Activated B cell treated with CpG ODN at 0.5 μM for 24 hours (primary cell): Measurements from ENCODE around the gene CLHC1. TPM values are rescaled to one million over a fixed set of nuclear protein-coding genes. Genes with fewer than 3 reads are reported as not detected.

Source experiments
- ATAC-seq: fragments of 200-7000 bp; cut with Tn5 transposase; one replicate; pipeline ENCODE4 v1.10.0; 2021; ENCODE audit warnings: low read depth, mild to moderate bottlenecking, moderate library complexity
- CTCF ChIA-PET: fragments of 350-600 bp; sonication (Branson Sonifier 250); formaldehyde crosslinking; loops from one replicate; lab custom pipeline; 2021; ENCODE audit warnings: antibody characterized with exemption; lab: Charles Lee
- POLR2A ChIA-PET: fragments of 350-600 bp; sonication (Branson Sonifier 250); formaldehyde crosslinking; loops from one replicate; lab custom pipeline; 2021; ENCODE audit warnings: antibody characterized with exemption; lab: Charles Lee
- DNase-seq: peaks from one replicate; pipeline ENCODE4 v3.0.0; 2022
- H3K27ac Mint-ChIP-seq: one replicate; pipeline ENCODE4 v1.8.0; 2020; ENCODE audit warnings: mixed read lengths
- H3K27me3 Mint-ChIP-seq: one replicate; pipeline ENCODE4 v1.8.0; 2021; ENCODE audit warnings: mixed read lengths
- H3K36me3 Mint-ChIP-seq: one replicate; pipeline ENCODE4 v1.8.0; 2021; ENCODE audit warnings: low read depth, mixed read lengths
- H3K4me1 Mint-ChIP-seq: one replicate; pipeline ENCODE4 v1.8.0; 2021; ENCODE audit warnings: mixed read lengths
- H3K4me3 Mint-ChIP-seq: one replicate; pipeline ENCODE4 v1.8.0; 2020; ENCODE audit warnings: mild to moderate bottlenecking, mixed read lengths
- H3K9me3 Mint-ChIP-seq: one replicate; pipeline ENCODE4 v1.8.0; 2020; ENCODE audit warnings: mixed read lengths
- CTCF ChIP-seq: fragments of 200-600 bp; IDR thresholded peaks from one replicate; pipeline ENCODE4 v1.8.0; 2022; ENCODE audit warnings: antibody characterized with exemption, mild to moderate bottlenecking
- intact Hi-C: fragments of 100-400 bp; cut with micrococcal nuclease; formaldehyde crosslinking; loops from one replicate; pipeline ENCODE4 v1.15.1; 2024
- total RNA-seq: library from RNA; stranded (reverse); gene quantifications from 2 replicates; pipeline ENCODE4 v1.2.3, GENCODE V29; 2022

The CLHC1 gene
- total RNA-seq, 1 donor from 2014 or later: 10.5 TPM

DNA sequence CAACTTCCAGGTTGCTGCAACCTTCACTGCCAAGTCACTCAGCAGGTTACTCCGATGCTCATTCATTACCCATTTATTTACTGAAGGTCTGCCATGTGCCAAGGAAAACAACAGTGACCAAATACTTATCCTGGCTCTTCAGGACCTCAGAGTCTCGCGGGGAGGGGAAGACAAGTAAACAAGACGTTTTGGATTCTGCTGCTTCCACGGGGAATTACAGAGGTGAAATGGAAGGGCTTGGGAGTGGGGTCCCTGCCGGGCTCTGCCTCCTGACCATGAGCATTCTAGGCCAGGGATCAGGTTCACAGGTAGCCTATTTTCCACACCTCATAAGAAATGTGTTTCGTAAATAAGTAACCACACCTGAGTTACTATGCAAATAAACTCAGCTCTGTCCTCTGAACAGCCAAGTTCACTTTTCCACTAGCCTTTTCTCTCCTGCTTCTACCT, 68.1 kb downstream of the CLHC1 start:
- Mint-ChIP-seq H3K4me1 (peaks cover 6% of the 10 kb centered on the region), H3K36me3 (no peaks in the 10 kb centered on the region), H3K27me3 (no peaks in the 10 kb centered on the region), H3K4me3 (no peak overlapping the region), H3K27ac (no peak overlapping the region), H3K9me3 (no peaks in the 10 kb centered on the region)
- ChIA-PET CTCF (interaction anchor here (0.7 to 9.0 kb wide), 3 partner anchors 146 to 265 kb away, joined by 3 to 96 read pairs (median 37); no protein-coding TSS in a partner anchor), POLR2A (no interaction called here)
- intact Hi-C loops: no loop called here
- DNase-seq: no peak
- no peak for ATAC-seq
- TF ChIP-seq CTCF: no peak

GRCh38 chr2:55163274-55163721, 68.8 kb downstream of the CLHC1 start:
- DNase-seq: no peak
- ChIA-PET POLR2A (no interaction called here), CTCF (interaction anchor here (0.7 to 9.0 kb wide), 3 partner anchors 145 to 264 kb away, joined by 3 to 96 read pairs (median 37); no protein-coding TSS in a partner anchor)
- peaks cover 9% of the 10 kb centered on the region for H3K4me1 Mint-ChIP-seq
- H3K9me3 Mint-ChIP-seq: no peaks in the 10 kb centered on the region
- no peak overlapping the region for H3K27ac Mint-ChIP-seq
- no peak overlapping the region for H3K4me3 Mint-ChIP-seq
- ATAC-seq: no peak
- TF ChIP-seq CTCF: no peak
- no peaks in the 10 kb centered on the region for H3K36me3 Mint-ChIP-seq
- no peaks in the 10 kb centered on the region for H3K27me3 Mint-ChIP-seq
- intact Hi-C loops: no loop called here

DNA sequence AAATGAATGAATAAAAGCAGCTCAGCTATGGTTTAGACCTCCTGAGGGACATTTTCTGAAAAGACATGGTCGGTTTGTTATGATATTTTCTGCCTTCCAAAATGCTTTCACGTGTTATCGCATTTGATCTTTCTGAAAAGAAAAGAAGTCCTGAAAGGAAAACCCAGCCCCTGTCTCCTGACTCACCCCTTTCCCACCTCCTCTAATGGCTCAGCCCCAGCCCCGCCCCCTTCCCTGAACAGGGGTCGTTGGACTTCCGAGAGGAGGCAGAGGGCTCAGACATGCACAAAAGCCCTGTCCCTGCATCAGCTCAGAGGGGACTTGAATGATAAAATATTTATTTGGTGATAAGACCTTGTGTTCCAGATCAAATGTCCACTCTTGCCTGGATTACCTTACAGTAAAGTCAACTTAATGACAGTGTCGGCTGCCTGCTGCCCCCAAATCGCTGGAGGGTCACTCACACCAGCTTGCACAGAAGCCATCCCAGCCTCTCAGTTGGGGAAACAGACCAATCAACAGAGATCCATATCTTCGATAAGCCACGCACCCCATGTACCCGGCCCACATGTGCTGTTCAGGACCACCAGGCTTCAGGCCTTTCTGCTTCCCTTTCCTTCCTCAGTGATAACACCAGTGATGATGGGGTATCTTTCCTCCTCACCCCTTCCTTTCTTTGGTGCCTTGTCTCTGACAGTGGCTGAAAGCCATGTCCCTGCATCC, 69.6 kb downstream of the CLHC1 start:
- H3K27me3 Mint-ChIP-seq: no peaks in the 10 kb centered on the region
- DNase-seq (no peak), ATAC-seq (no peak)
- no peak for TF ChIP-seq CTCF
- POLR2A ChIA-PET: no interaction called here
- CTCF ChIA-PET: no interaction called here
- H3K9me3 Mint-ChIP-seq: no peaks in the 10 kb centered on the region
- no peaks in the 10 kb centered on the region for H3K36me3 Mint-ChIP-seq
- no peak overlapping the region for H3K4me3 Mint-ChIP-seq
- intact Hi-C loops: no loop called here
- H3K4me1 Mint-ChIP-seq: peaks cover 16% of the 10 kb centered on the region
- H3K27ac Mint-ChIP-seq: no peak overlapping the region

GRCh38 chr2:55161295-55162210, 70.5 kb downstream of the CLHC1 start:
- Mint-ChIP-seq H3K27ac (no peak overlapping the region), H3K36me3 (no peaks in the 10 kb centered on the region), H3K4me1 (peaks cover 17% of the 10 kb centered on the region), H3K4me3 (no peak overlapping the region), H3K9me3 (no peaks in the 10 kb centered on the region), H3K27me3 (no peaks in the 10 kb centered on the region)
- no peak for ATAC-seq
- TF ChIP-seq CTCF: no peak
- ChIA-PET POLR2A (no interaction called here), CTCF (no interaction called here)
- DNase-seq: no peak
- intact Hi-C loops: no loop called here

GRCh38 chr2:55160422-55160821, 71.7 kb downstream of the CLHC1 start:
- Mint-ChIP-seq H3K9me3 (no peaks in the 10 kb centered on the region), H3K36me3 (no peaks in the 10 kb centered on the region), H3K4me1 (peaks cover 20% of the 10 kb centered on the region), H3K27ac (no peak overlapping the region), H3K27me3 (no peaks in the 10 kb centered on the region), H3K4me3 (no peak overlapping the region)
- no peak for TF ChIP-seq CTCF
- CTCF ChIA-PET: no interaction called here
- intact Hi-C loops: no loop called here
- ATAC-seq: no peak
- POLR2A ChIA-PET: no interaction called here
- no peak for DNase-seq
